Stimulated activated CD8-positive, alpha-beta memory T cell treated with anti-CD3 and anti-CD28 coated beads, Interleukin-7, amount 100 ng/mL, for 48 hours (primary cell): ENCODE results near the gene TUT1.
"Not testable (repeated sequence)": the region's sequence is repeated elsewhere in the genome, so short reads cannot be mapped to it uniquely, and the experiment has no call there.

Source experiments
- DNase-seq, 2 donors: peaks; one replicate each; pipeline ENCODE4 v3.0.0-alpha.2; 2020; ENCODE audit warnings: low read depth in 1 of 2; ENCODE audit errors: extremely low read depth in 1 of 2

TUT1 gene

GRCh38 chr11:62578541-62578940 lies 12.8 kb downstream of the TUT1 start:
- no peak for DNase-seq

GRCh38 chr11:62577046-62577714 lies 14.1 kb downstream of the TUT1 start:
- DNase-seq: no peak

- DNase-seq: no peak
These were observed 15.5 kb downstream of the TUT1 start for GRCh38 chr11:62575837-62576236.

- DNase-seq: no peak
These were observed 16.2 kb downstream of the TUT1 start for GRCh38 chr11:62575156-62575555.

GRCh38 chr11:62574363-62575071 lies 16.8 kb downstream of the TUT1 start:
- no peak for DNase-seq

GRCh38 chr11:62573592-62574362 lies 17.5 kb downstream of the TUT1 start, which contains the start of gene EEF1G:
TSS of gene EEF1G (minus strand) at chr11:62573891. CDS start at chr11:62573842, 49 bp downstream.
- DNase-seq: peak; percentile 96 to 99

GRCh38 chr11:62573006-62573591 lies 18.2 kb downstream of the TUT1 start:
- no peak for DNase-seq

- DNase-seq: no peak
These were observed 18.9 kb downstream of the TUT1 start for GRCh38 chr11:62572431-62572830.

- not testable (repeated sequence) for DNase-seq
These were observed 19.8 kb downstream of the TUT1 start for GRCh38 chr11:62571493-62571892.

GRCh38 chr11:62570903-62571302 lies 20.4 kb downstream of the TUT1 start:
- DNase-seq: not testable (repeated sequence)

- no peak for DNase-seq
These were observed 21.7 kb downstream of the TUT1 start for GRCh38 chr11:62569611-62570010.

- no peak for DNase-seq
These were observed 24.2 kb downstream of the TUT1 start for GRCh38 chr11:62567018-62567633.

GRCh38 chr11:62566247-62566646 lies 25.1 kb downstream of the TUT1 start:
- DNase-seq: no peak

- DNase-seq: no peak
These were observed 26.1 kb downstream of the TUT1 start for GRCh38 chr11:62565100-62565802.

- DNase-seq: not testable (repeated sequence)
These were observed 29.6 kb downstream of the TUT1 start for GRCh38 chr11:62561677-62562230.

GRCh38 chr11:62560566-62561103 lies 30.7 kb downstream of the TUT1 start:
- DNase-seq: peak in 1 of 2 donors; percentile 62

GRCh38 chr11:62559626-62560025 lies 31.7 kb downstream of the TUT1 start:
- not testable (repeated sequence) for DNase-seq

- no peak for DNase-seq
These were observed 32.1 kb downstream of the TUT1 start for GRCh38 chr11:62559204-62559603.

GRCh38 chr11:62558669-62559068 lies 32.7 kb downstream of the TUT1 start:
- DNase-seq: no peak
